Esophagus muscularis mucosa (tissue), 4 donors: ENCODE results near the gene PSG6. TPM values are rescaled to one million over a fixed set of nuclear protein-coding genes. Genes with fewer than 3 reads are reported as not detected.
A peak's percentile ranks its signal among the peaks of the same experiment; 100 is the strongest.
"Not testable (repeated sequence)": the region's sequence is repeated elsewhere in the genome, so short reads cannot be mapped to it uniquely, and the experiment has no call there.

Source experiments
- DNase-seq: peaks from one replicate; pipeline ENCODE4 v3.0.0-alpha.2; 2017; ENCODE audit errors: extremely low spot score
- H3K27ac ChIP-seq, 4 donors: fragments of 200-600 bp; sonication (generic); replicated peaks in 1 of 4; 1 replicate in 3 of 4; 2 replicates in 1 of 4; pipeline ENCODE4 v1.5.1; 2016 to 2019; ENCODE audit warnings: mild to moderate bottlenecking in 1 of 4
- H3K27me3 ChIP-seq, 4 donors: fragments of 200-600 bp; sonication (generic); one replicate each; pipeline versions ENCODE4 v1.5.1 to v1.6.0; 2016 to 2019
- H3K36me3 ChIP-seq, 4 donors: fragments of 200-600 bp; sonication (generic); one replicate each; pipeline ENCODE4 v1.5.1; 2016 to 2019
- H3K4me1 ChIP-seq, 4 donors: fragments of 200-600 bp; sonication (generic); one replicate each; pipeline ENCODE4 v1.5.1; 2016 to 2019
- H3K4me3 ChIP-seq, 4 donors: fragments of 200-600 bp; sonication (generic); 1 replicate in 2 of 4; 2 replicates in 2 of 4; pipeline ENCODE4 v1.5.1; 2016 to 2019; ENCODE audit warnings: mild to moderate bottlenecking in 4 of 4, moderate library complexity in 1 of 4
- H3K9me3 ChIP-seq, 4 donors: fragments of 200-600 bp; sonication (generic); 1 replicate in 3 of 4; 2 replicates in 1 of 4; pipeline ENCODE4 v1.5.1; 2016 to 2019
- CTCF ChIP-seq, 3 experiments: fragments of 200-600 bp in 2 of 3; fragments of 450-650 bp in 1 of 3; sonication (generic) in 2 of 3; IDR thresholded peaks; one replicate each; pipeline ENCODE4 v1.5.1; 2017 to 2019; ENCODE audit warnings: antibody characterized with exemption in 3 of 3, mild to moderate bottlenecking in 2 of 3, moderate library complexity in 1 of 3
- EP300 ChIP-seq: sonication (generic); formaldehyde crosslinking; IDR thresholded peaks from one replicate; pipeline ENCODE4 v1.6.1; 2017; ENCODE audit warnings: antibody characterized with exemption
- POLR2A ChIP-seq: fragments of 450-650 bp; IDR thresholded peaks from one replicate; pipeline ENCODE4 v1.6.1; 2017; ENCODE audit warnings: antibody characterized with exemption, moderate library complexity, mild to moderate bottlenecking, low read depth
- POLR2AphosphoS5 ChIP-seq, 2 donors: sonication (generic); formaldehyde crosslinking; IDR thresholded peaks; one replicate each; pipeline ENCODE4 v1.6.1; 2017; ENCODE audit warnings: antibody characterized with exemption in 2 of 2
- WGBS: methylation state at CpG from one replicate; pipeline ENCODE4 v1.1.5; 2018; 5-methylcytosine and 5-hydroxymethylcytosine counted together
- intact Hi-C: fragments of 100-400 bp; cut with DNase I; formaldehyde crosslinking; loops from one replicate; pipeline ENCODE4 v1.15.1; 2023
- total RNA-seq, 4 donors: library from RNA; depleted of rRNA; stranded (reverse); fragments of >200 nt; gene quantifications; one replicate each; pipeline versions ENCODE4 v1.1.0 to v1.2.1, GENCODE V29; 2016

Gene PSG6
- total RNA-seq, result not detected

DNA sequence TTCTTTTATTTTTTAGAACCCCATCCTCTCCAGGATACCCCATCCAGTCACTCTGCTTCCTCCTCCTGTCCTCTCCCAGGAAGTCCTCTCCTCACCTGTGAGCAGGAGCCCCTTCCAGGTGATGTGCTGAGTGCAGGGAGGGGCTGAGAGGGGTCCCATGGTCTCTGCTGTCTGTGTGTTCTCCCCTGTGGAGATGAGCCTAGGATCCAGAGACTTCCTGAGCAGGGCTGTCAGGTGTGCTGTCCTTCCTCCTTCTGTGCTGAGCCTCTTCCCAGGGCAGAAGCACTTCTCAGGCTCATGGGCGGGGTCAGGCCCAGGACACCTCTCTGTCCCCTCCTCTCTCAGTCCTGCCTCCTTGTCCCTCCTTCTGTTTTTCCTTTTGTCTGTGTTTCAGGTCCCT is at the start of gene PSG6:
Gene PSG6, minus strand, starts transcription at position 261 of the 400 bp plus-strand sequence. Its CDS starts 102 bp downstream, at position 159.
- H3K27me3 ChIP-seq, H3K27ac ChIP-seq, H3K36me3 ChIP-seq, intact Hi-C loops, H3K4me1 ChIP-seq, H3K4me3 ChIP-seq, H3K9me3 ChIP-seq: not testable (repeated sequence)
- WGBS, result 78% methylated on average over 1 of the region's 1 CpG
- peak; percentile 81 for DNase-seq

DNA sequence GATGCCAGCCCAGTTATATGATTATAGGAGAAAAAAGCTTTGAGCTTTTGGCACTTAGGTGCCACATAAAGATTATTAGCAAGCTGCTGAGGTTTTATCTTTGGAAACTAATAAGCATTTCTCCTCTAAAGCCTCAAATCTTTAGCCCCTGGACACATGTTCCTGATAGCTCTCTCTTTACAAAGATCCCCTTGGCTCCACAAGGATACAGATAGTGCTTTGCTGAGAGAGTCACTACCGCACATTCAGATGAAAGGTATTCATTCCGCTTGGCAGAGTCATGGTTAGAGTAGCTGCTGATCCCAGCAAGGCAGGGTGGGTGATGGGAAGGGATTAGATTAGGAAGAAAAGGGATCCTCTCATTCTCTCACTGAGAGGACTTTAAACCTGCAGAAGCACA is 47.5 kb upstream of the PSG6 start:
- DNase-seq, result no peak
- no peak overlapping the region for H3K27ac ChIP-seq
- no peaks in the 10 kb centered on the region for H3K36me3 ChIP-seq
- no peaks in the 10 kb centered on the region for H3K9me3 ChIP-seq
- H3K27me3 ChIP-seq, result no peaks in the 10 kb centered on the region
- H3K4me1 ChIP-seq, result no peaks in the 10 kb centered on the region
- WGBS, result 67% methylated on average over 2 of the region's 2 CpGs
- no peak overlapping the region for H3K4me3 ChIP-seq
- intact Hi-C loops, result no loop called here
- TF ChIP-seq CTCF (IDR thresholded peaks at IDR 0.05) (no peak), EP300 (no peak), POLR2AphosphoS5 (IDR thresholded peaks at IDR 0.05) (no peak), POLR2A (no peak)

- Histone ChIP-seq H3K4me1 (no peaks in the 10 kb centered on the region), H3K36me3 (no peaks in the 10 kb centered on the region), H3K4me3 (no peak overlapping the region), H3K27ac (no peak overlapping the region), H3K27me3 (no peaks in the 10 kb centered on the region), H3K9me3 (no peaks in the 10 kb centered on the region)
- TF ChIP-seq POLR2AphosphoS5 (IDR thresholded peaks at IDR 0.05) (no peak), CTCF (IDR thresholded peaks at IDR 0.05) (no peak), EP300 (no peak), POLR2A (no peak)
- WGBS, result 94% methylated on average over 6 of the region's 6 CpGs
- no peak for DNase-seq
- intact Hi-C loops, result no loop called here
Observed at GRCh38 chr19:42961119-42961518, 43.4 kb upstream of the PSG6 start.

DNA sequence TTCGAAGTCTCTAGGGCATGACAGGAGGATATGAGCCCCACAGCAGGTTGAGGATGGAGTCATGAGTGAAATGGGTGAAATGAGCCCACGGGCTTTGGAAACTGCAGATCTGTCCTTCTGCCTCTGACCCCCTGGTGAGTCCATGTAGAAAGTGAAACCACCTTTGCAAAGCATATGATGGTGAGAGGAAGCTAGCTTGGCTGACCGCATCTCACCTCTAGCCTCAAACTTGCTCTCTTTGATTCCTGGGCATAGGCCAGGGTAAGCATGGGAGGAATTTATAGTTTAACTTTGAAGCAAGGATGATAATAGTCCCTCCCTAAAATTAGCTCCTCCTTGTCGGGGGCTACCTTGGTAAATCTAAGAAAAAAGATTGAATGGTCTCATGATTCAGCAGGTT is 34.4 kb upstream of the PSG6 start:
- H3K27me3 ChIP-seq, intact Hi-C loops, DNase-seq, H3K27ac ChIP-seq, H3K9me3 ChIP-seq, H3K4me1 ChIP-seq, H3K36me3 ChIP-seq, H3K4me3 ChIP-seq: not testable (repeated sequence)
- 68% methylated on average over 4 of the region's 4 CpGs for WGBS

DNA sequence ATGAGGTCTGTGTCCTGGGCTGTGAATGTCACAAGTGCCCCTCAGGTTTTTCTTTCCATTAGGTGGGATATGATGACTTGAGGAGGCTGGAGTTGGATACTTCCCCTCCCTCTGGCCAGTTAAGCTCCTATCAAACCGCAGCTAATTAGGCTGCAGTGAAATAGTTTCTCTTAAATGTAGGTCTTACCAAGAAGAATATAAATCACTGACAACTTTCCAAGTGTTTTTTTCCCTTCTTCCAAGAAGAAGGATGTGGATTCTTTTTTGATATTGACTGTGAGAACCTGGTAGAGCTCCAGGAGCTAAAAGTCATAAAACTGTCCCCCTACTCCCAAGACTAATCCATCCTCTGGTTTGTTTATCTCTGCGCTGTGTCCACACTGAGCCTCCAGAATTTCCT is 33.8 kb upstream of the PSG6 start:
- H3K4me1 ChIP-seq, H3K27ac ChIP-seq, intact Hi-C loops, H3K9me3 ChIP-seq, H3K36me3 ChIP-seq, H3K4me3 ChIP-seq, H3K27me3 ChIP-seq: not testable (repeated sequence)
- WGBS, result 45% methylated on average over 2 of the region's 2 CpGs
- DNase-seq, result peak; percentile 45

- no peaks in the 10 kb centered on the region for H3K36me3 ChIP-seq
- no peak overlapping the region for H3K4me3 ChIP-seq
- H3K27ac ChIP-seq, result no peak overlapping the region
- H3K4me1 ChIP-seq, result no peaks in the 10 kb centered on the region
- H3K9me3 ChIP-seq, result no peaks in the 10 kb centered on the region
- DNase-seq, result no peak
- intact Hi-C loops, result no loop called here
- WGBS, result 27% methylated on average over 10 of the region's 13 CpGs
- H3K27me3 ChIP-seq, result no peaks in the 10 kb centered on the region
- TF ChIP-seq POLR2AphosphoS5 (IDR thresholded peaks at IDR 0.05) (no peak), POLR2A (no peak), CTCF (IDR thresholded peaks at IDR 0.05) (peak in 1 of 3 experiments; percentile 33), EP300 (no peak)
Observed at GRCh38 chr19:42942187-42942789, 24.6 kb upstream of the PSG6 start.

DNA sequence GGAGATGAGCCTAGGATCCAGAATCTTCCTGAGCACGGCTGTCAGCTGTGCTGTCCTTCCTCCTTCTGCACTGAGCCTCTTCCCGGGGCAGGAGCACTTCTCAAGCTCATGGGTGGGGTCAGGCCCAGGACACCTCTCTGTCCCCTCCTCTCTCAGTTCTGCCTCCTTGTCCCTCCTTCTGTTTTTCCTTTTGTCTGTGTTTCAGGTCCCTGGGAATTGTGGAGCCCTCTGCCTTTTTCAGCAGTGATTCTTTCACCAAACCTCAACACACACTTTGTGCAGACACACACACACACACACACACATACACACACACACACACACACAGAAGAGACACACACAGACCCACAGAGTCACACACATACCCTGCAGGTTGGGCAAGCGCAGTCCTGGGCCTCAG is 19.4 kb upstream of the PSG6 start, which contains the start of gene PSG7:
Gene PSG7, minus strand, starts transcription at position 101 of the 400 bp plus-strand sequence. CDS start 131 bp downstream, outside the sequence.
- DNase-seq, H3K27ac ChIP-seq, H3K4me3 ChIP-seq, intact Hi-C loops, H3K27me3 ChIP-seq, H3K36me3 ChIP-seq, H3K4me1 ChIP-seq, H3K9me3 ChIP-seq: not testable (repeated sequence)
- WGBS, result 80% methylated on average over 3 of the region's 3 CpGs

- H3K27me3 ChIP-seq, H3K27ac ChIP-seq, H3K36me3 ChIP-seq, DNase-seq, H3K9me3 ChIP-seq, H3K4me1 ChIP-seq, H3K4me3 ChIP-seq, intact Hi-C loops: not testable (repeated sequence)
Observed at GRCh38 chr19:42934726-42935125, 17.0 kb upstream of the PSG6 start.

GRCh38 chr19:42934183-42934582 is 16.5 kb upstream of the PSG6 start:
- intact Hi-C loops, H3K36me3 ChIP-seq, DNase-seq, H3K27me3 ChIP-seq, H3K27ac ChIP-seq, H3K4me1 ChIP-seq, H3K4me3 ChIP-seq, H3K9me3 ChIP-seq: not testable (repeated sequence)

- H3K4me1 ChIP-seq, H3K27ac ChIP-seq, H3K27me3 ChIP-seq, H3K9me3 ChIP-seq, H3K4me3 ChIP-seq, DNase-seq, intact Hi-C loops, H3K36me3 ChIP-seq: not testable (repeated sequence)
- WGBS, result 79% methylated on average over 3 of the region's 3 CpGs
Observed at GRCh38 chr19:42933412-42933811, 15.7 kb upstream of the PSG6 start.
